ENCODE data around the gene ARHGEF19.

- TF ChIP-seq CEBPB (IDR thresholded peaks at IDR 0.05; ENCODE audit: borderline replicate concordance in 1 of 2, low read depth in 2 of 2, low read length in 2 of 2) = no peak
- TF ChIP-seq, protein P1, sequence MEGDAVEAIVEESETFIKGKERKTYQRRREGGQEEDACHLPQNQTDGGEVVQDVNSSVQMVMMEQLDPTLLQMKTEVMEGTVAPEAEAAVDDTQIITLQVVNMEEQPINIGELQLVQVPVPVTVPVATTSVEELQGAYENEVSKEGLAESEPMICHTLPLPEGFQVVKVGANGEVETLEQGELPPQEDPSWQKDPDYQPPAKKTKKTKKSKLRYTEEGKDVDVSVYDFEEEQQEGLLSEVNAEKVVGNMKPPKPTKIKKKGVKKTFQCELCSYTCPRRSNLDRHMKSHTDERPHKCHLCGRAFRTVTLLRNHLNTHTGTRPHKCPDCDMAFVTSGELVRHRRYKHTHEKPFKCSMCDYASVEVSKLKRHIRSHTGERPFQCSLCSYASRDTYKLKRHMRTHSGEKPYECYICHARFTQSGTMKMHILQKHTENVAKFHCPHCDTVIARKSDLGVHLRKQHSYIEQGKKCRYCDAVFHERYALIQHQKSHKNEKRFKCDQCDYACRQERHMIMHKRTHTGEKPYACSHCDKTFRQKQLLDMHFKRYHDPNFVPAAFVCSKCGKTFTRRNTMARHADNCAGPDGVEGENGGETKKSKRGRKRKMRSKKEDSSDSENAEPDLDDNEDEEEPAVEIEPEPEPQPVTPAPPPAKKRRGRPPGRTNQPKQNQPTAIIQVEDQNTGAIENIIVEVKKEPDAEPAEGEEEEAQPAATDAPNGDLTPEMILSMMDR (IDR thresholded peaks at IDR 0.05 in 2 of 3, conservative IDR thresholded peaks at IDR 0.05 in 1 of 3; ENCODE audit: control insufficient read depth in 2 of 3, extremely low read depth in 1 of 3, insufficient read depth in 1 of 3, low read depth in 3 of 3, low read length in 3 of 3) = peak in 1 of 3 experiments; percentile 1; a peak in 1 of 6 replicates
- peak; percentile 46; the same call in 1 of the 2 replicates for TF ChIP-seq TAF1 (IDR thresholded peaks at IDR 0.05; ENCODE audit: borderline replicate concordance, low read depth, low read length)
- TF ChIP-seq ATF3 (IDR thresholded peaks at IDR 0.05; ENCODE audit: borderline replicate concordance, extremely low read depth, low read depth, low read length) = no peak
- no peak for TF ChIP-seq SRF (IDR thresholded peaks at IDR 0.05; ENCODE audit: low read depth in 2 of 2, low read length in 2 of 2)
- no peak for TF ChIP-seq JUND (IDR thresholded peaks at IDR 0.05; ENCODE audit: low read depth, low read length)
- no peak for TF ChIP-seq SMAD5 (IDR thresholded peaks at IDR 0.05; ENCODE audit: low read depth)
- no peak for TF ChIP-seq FOXM1 (IDR thresholded peaks at IDR 0.05; ENCODE audit: low read depth, low read length)
- TF ChIP-seq, protein P2, sequence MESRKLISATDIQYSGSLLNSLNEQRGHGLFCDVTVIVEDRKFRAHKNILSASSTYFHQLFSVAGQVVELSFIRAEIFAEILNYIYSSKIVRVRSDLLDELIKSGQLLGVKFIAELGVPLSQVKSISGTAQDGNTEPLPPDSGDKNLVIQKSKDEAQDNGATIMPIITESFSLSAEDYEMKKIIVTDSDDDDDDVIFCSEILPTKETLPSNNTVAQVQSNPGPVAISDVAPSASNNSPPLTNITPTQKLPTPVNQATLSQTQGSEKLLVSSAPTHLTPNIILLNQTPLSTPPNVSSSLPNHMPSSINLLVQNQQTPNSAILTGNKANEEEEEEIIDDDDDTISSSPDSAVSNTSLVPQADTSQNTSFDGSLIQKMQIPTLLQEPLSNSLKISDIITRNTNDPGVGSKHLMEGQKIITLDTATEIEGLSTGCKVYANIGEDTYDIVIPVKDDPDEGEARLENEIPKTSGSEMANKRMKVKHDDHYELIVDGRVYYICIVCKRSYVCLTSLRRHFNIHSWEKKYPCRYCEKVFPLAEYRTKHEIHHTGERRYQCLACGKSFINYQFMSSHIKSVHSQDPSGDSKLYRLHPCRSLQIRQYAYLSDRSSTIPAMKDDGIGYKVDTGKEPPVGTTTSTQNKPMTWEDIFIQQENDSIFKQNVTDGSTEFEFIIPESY (IDR thresholded peaks at IDR 0.05) = no peak
- no peak for TF ChIP-seq ESRRA (IDR thresholded peaks at IDR 0.05; ENCODE audit: low read length)
- TF ChIP-seq EZH2 (IDR thresholded peaks at IDR 0.05; ENCODE audit: borderline replicate concordance, control insufficient read depth, low read depth, low read length) = no peak
Measured at GRCh38 chr1:16236511-16237342, 24.3 kb upstream of the ARHGEF19 start, which contains the start of gene CPLANE2.

All from GM12878 (cell line).